Measurements from ENCODE around the gene FZD4.

The FZD4 gene

DNA sequence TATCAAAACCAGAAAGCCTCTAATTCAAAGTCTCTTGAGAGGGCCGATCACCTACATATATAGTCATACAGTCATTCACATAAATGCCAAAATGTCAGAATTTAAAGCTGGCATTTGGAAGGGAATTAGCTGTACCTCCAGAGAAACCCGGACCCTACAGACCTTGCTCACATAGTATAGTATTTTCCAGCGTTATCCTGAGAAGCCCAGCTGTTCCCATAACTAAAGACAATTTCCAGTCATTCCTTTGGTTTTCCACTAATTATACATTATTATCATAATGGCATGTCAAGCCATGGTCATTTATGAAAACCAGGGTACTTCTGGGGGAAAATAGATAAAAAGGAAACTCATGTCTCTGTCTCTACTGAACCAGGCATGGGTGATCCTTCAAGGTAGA lies 53.6 kb downstream of the FZD4 start:
- Histone ChIP-seq H3K4me1 (ENCODE audit: control insufficient read depth in 1 of 2, insufficient read depth in 1 of 2, low read depth in 1 of 2, low read length in 1 of 2) (no peaks in the 10 kb centered on the region), H3K9me3 (no peaks in the 10 kb centered on the region), H3K36me3 (no peaks in the 10 kb centered on the region), H3K4me3 (ENCODE audit: low read depth in 1 of 2, low read length in 1 of 2) (no peak overlapping the region), H3K27ac (no peak overlapping the region), H3K27me3 (no peaks in the 10 kb centered on the region)
- TF ChIP-seq CTCF (IDR thresholded peaks at IDR 0.05), result no peak

DNA sequence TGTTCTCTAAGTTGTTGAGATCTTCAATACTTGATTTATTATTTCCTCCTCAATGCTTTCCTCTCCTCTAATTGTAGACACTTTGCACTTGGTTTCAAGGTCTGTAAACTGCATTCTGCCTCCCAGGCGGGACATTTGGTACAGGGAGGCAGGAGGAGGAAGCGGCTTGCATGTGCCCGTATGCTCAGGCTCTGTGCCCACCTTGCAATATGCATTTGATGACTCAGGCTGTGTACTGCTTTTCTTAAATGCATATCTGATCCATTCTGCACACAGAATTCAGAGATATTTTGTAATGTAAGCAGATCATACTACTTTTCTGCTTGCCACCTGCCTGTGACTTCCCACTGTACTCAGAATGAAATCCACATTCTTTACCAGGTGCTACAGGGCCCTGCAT lies 55.0 kb downstream of the FZD4 start:
- Histone ChIP-seq H3K27ac (no peak overlapping the region), H3K9me3 (no peaks in the 10 kb centered on the region), H3K36me3 (no peaks in the 10 kb centered on the region), H3K4me1 (ENCODE audit: control insufficient read depth in 1 of 2, insufficient read depth in 1 of 2, low read depth in 1 of 2, low read length in 1 of 2) (no peaks in the 10 kb centered on the region), H3K27me3 (no peaks in the 10 kb centered on the region), H3K4me3 (ENCODE audit: low read depth in 1 of 2, low read length in 1 of 2) (no peak overlapping the region)
- no peak for TF ChIP-seq CTCF (IDR thresholded peaks at IDR 0.05)

DNA sequence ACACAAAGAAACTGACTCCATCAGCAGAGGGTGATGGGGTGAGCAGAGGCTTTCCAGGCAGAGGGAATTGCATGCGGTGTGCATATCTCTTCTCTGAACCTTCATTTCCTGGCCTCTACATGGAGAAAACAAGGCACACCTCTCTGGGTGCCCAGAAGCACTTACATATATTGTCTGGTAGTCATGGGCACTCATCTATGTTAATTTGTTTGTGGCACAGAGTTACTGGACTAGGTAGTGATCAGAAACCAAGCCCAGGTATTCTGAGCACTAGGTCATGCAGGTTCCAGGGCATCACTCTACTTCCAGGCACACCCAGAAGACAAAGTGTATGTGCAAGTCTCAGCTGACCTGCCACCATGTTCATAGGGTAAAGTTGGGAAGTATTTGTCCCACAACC lies 56.5 kb downstream of the FZD4 start:
- Histone ChIP-seq H3K27me3 (peaks cover 10% of the 10 kb centered on the region), H3K4me3 (ENCODE audit: low read depth in 1 of 2, low read length in 1 of 2) (no peak overlapping the region), H3K4me1 (ENCODE audit: control insufficient read depth in 1 of 2, insufficient read depth in 1 of 2, low read depth in 1 of 2, low read length in 1 of 2) (no peaks in the 10 kb centered on the region), H3K27ac (no peak overlapping the region), H3K9me3 (no peaks in the 10 kb centered on the region), H3K36me3 (no peaks in the 10 kb centered on the region)
- TF ChIP-seq CTCF (IDR thresholded peaks at IDR 0.05), result no peak

GRCh38 chr11:86896441-86896841 lies 58.8 kb downstream of the FZD4 start:
- H3K4me1 ChIP-seq (ENCODE audit: control insufficient read depth in 1 of 2, insufficient read depth in 1 of 2, low read depth in 1 of 2, low read length in 1 of 2), result no peaks in the 10 kb centered on the region
- no peak overlapping the region for H3K4me3 ChIP-seq (ENCODE audit: low read depth in 1 of 2, low read length in 1 of 2)
- H3K36me3 ChIP-seq, result no peaks in the 10 kb centered on the region
- H3K27me3 ChIP-seq, result peaks cover 10% of the 10 kb centered on the region
- H3K27ac ChIP-seq, result no peak overlapping the region
- no peak for TF ChIP-seq CTCF (IDR thresholded peaks at IDR 0.05)
- no peaks in the 10 kb centered on the region for H3K9me3 ChIP-seq
